Gastrocnemius medialis (tissue), 4 donors: ENCODE measurements around the gene SUPT5H. TPM values are rescaled to one million over a fixed set of nuclear protein-coding genes. Genes with fewer than 3 reads are reported as not detected.

Experiments used
- ATAC-seq, 2 donors: fragments of 150-250 bp; one replicate each; pipeline ENCODE4 v1.9.1; 2016
- DNase-seq, 2 donors: peaks; one replicate each; pipeline ENCODE4 v3.0.0-alpha.2; 2019
- H3K27ac ChIP-seq, 4 donors: fragments of 200-600 bp; sonication (generic); 1 replicate in 1 of 4; 2 replicates in 3 of 4; pipeline ENCODE4 v1.5.1; 2016 to 2018; ENCODE audit warnings: mild to moderate bottlenecking in 2 of 4, moderate library complexity in 1 of 4
- H3K27me3 ChIP-seq, 3 donors: fragments of 200-600 bp; sonication (generic) in 2 of 3; 1 replicate in 1 of 3; 2 replicates in 2 of 3; pipeline versions ENCODE4 v1.5.1 to v1.6.0; 2016 to 2019; ENCODE audit warnings: mild to moderate bottlenecking in 1 of 3, moderate library complexity in 1 of 3
- H3K36me3 ChIP-seq, 2 donors: fragments of 200-600 bp; sonication (generic) in 1 of 2; one replicate each; pipeline ENCODE4 v1.5.1; 2017 to 2018
- H3K4me1 ChIP-seq, 2 donors: fragments of 200-600 bp; sonication (generic) in 1 of 2; one replicate each; pipeline ENCODE4 v1.5.1; 2016 to 2017; ENCODE audit warnings: mild to moderate bottlenecking in 2 of 2
- H3K4me3 ChIP-seq, 4 donors: fragments of 200-600 bp; sonication (generic) in 3 of 4; 1 replicate in 1 of 4; 2 replicates in 3 of 4; pipeline ENCODE4 v1.5.1; 2016 to 2019; ENCODE audit warnings: mild to moderate bottlenecking in 2 of 4
- H3K9me3 ChIP-seq, 3 donors: fragments of 200-600 bp; sonication (generic) in 2 of 3; 1 replicate in 1 of 3; 2 replicates in 2 of 3; pipeline ENCODE4 v1.5.1; 2016 to 2019
- POLR2A ChIP-seq, 2 donors: fragments of 450-650 bp; IDR thresholded peaks; one replicate each; pipeline ENCODE4 v1.6.1; 2017; ENCODE audit warnings: antibody characterized with exemption in 2 of 2, mild to moderate bottlenecking in 2 of 2, moderate library complexity in 2 of 2
- in situ Hi-C, 4 donors: fragments of 200-750 bp; cut with MboI; loops; one replicate each; pipeline versions ENCODE4 v1.15.0 to v1.8.0; 2017; ENCODE audit warnings: low sequenced_read_pairs in 4 of 4
- intact Hi-C: fragments of 100-400 bp; cut with DNase I; formaldehyde crosslinking; loops from one replicate; pipeline ENCODE4 v1.15.1; 2023; ENCODE audit warnings: low total_unique reads
- total RNA-seq, 4 donors: library from RNA; depleted of rRNA; stranded (reverse); fragments of >200 nt; gene quantifications; one replicate each; pipeline versions ENCODE4 v1.1.0 to v1.2.3, GENCODE V29; 2016
- TF ChIP-seq, protein P1 (sequence below), 5 experiments: fragments of 450-650 bp in 3 of 5; fragments of 200-600 bp in 2 of 5; sonication (generic) in 2 of 5; IDR thresholded peaks in 4 of 5; conservative IDR thresholded peaks in 1 of 5; 1 replicate in 4 of 5; 2 replicates in 1 of 5; pipeline ENCODE4 v1.5.1; 2016 to 2019; ENCODE audit warnings: antibody characterized with exemption in 5 of 5, mild to moderate bottlenecking in 3 of 5, moderate library complexity in 3 of 5

The SUPT5H gene
- total RNA-seq, 4 donors from 2014 or later: 60.7 to 148 (median 108) TPM

DNA sequence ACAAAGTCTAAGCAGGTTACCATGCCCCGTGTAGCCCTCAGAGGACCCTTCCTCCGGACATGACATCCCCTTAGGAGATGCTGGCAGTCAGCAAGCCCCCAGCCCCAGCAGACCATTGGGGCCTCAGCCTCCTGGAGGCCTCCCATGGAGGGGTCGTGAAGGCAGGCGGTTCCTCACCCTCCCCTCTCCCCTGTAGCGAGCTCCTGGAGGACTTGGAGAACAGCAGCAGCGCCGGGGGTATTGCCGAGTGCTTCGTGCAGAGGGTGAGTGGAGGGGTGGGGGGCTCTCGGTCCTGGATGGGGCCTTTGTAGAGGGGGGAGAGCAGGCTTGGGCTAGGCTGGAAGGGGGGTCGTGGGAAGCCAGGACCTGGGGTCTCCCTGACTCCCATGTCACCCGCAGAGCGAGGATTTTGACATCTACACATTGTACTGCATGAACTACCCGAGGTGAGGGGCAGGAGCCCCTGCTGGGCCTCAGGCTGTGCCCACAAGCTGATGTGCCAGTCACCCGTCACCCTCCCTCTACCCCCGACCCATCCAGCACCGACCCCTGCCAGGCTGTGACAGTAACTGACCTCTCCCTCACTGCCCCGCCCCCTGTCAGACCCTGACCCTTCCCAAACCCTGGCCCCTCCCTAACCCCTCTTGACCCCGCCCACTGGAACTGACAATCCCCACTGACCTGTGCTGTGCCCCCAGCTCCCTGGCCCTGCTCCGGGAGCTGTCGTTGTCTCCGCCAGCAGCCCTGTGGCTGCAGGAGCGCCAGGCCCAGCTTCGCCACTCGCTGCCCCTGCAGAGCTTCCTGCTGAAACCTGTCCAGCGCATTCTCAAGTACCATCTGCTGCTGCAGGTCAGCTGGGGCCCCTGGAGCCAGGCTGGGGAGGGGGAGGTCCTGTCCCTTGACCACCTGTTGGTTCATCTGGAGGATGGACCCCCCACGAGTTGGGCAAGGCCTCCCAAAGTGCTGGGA is 28.9 kb upstream of the SUPT5H start:
- Histone ChIP-seq H3K36me3 (no peaks in the 10 kb centered on the region), H3K9me3 (no peaks in the 10 kb centered on the region), H3K4me3 (no peak overlapping the region), H3K4me1 (peaks cover 2 to 3% of the 10 kb centered on the region in 2 donors), H3K27ac (no peak overlapping the region), H3K27me3 (no peaks in the 10 kb centered on the region)
- DNase-seq (no peak), ATAC-seq (no peak)
- no peak for TF ChIP-seq POLR2A (IDR thresholded peaks at IDR 0.05)
- TF ChIP-seq, protein P1, sequence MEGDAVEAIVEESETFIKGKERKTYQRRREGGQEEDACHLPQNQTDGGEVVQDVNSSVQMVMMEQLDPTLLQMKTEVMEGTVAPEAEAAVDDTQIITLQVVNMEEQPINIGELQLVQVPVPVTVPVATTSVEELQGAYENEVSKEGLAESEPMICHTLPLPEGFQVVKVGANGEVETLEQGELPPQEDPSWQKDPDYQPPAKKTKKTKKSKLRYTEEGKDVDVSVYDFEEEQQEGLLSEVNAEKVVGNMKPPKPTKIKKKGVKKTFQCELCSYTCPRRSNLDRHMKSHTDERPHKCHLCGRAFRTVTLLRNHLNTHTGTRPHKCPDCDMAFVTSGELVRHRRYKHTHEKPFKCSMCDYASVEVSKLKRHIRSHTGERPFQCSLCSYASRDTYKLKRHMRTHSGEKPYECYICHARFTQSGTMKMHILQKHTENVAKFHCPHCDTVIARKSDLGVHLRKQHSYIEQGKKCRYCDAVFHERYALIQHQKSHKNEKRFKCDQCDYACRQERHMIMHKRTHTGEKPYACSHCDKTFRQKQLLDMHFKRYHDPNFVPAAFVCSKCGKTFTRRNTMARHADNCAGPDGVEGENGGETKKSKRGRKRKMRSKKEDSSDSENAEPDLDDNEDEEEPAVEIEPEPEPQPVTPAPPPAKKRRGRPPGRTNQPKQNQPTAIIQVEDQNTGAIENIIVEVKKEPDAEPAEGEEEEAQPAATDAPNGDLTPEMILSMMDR (IDR thresholded peaks at IDR 0.05 in 4 of 5, conservative IDR thresholded peaks at IDR 0.05 in 1 of 5): no peak
- in situ Hi-C loops (no loop called here), intact Hi-C loops (loop anchor here (10.0 kb wide), 1 partner anchor 418 kb away; the partner anchor contains the start of gene DYRK1B)

DNA sequence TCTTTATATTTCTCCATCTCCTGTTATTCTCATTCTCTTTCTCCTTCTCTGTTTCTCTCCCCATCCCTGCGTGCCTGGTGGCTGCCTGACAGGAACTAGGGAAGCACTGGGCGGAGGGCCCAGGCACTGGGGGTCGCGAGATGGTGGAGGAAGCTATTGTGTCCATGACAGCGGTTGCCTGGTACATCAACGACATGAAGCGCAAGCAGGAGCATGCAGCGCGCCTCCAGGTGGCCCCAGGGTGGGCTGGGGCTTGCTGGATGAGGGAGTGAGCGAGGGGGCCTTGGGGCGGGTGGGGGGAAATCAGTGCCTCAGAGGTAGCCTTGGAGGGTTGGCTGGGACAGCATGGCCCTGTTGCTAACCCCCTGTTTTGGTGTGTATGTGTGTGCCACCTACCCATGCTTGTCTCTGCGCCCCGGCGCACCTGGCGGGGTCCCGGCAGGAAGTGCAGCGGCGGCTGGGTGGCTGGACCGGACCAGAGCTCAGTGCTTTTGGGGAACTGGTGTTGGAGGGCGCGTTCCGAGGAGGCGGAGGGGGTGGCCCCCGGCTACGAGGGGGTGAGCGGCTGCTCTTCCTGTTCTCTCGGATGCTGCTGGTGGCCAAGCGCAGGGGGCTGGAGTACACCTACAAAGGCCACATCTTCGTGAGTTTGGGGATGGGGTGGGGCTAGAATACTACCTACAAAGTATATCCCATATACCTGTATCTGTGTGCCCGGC is 27.8 kb upstream of the SUPT5H start:
- ATAC-seq (no peak), DNase-seq (no peak)
- Histone ChIP-seq H3K9me3 (no peaks in the 10 kb centered on the region), H3K36me3 (no peaks in the 10 kb centered on the region), H3K4me3 (no peak overlapping the region), H3K27me3 (no peaks in the 10 kb centered on the region), H3K27ac (no peak overlapping the region), H3K4me1 (no peaks in the 10 kb centered on the region)
- in situ Hi-C loops: no loop called here
- TF ChIP-seq, protein P1 (IDR thresholded peaks at IDR 0.05 in 4 of 5, conservative IDR thresholded peaks at IDR 0.05 in 1 of 5): no peak
- no peak for TF ChIP-seq POLR2A (IDR thresholded peaks at IDR 0.05)
- intact Hi-C loops: loop anchor here (10.0 kb wide), 1 partner anchor 417 kb away; the partner anchor contains the start of gene DYRK1B

DNA sequence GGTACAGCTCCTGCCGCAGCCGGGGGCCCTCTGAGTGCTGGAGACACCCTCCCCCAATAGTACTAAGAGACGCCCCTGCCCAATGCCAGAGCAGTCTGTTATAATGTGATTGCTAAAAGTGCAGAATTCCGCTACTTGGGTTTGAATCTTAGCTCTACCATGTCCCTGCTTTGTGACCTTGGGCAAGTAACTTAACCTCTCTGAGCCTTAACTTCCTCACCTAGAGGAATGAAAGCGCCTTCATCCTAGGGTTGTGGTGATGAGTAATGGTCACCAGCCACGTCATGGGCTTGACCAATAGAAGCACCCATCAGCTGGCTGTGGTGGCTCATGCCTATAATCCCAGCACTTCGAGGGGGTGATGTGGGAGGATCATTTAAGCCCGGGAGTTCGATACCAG is 26.4 kb upstream of the SUPT5H start:
- intact Hi-C loops: loop anchor here (10.0 kb wide), 1 partner anchor 416 kb away; the partner anchor contains the start of gene DYRK1B

DNA sequence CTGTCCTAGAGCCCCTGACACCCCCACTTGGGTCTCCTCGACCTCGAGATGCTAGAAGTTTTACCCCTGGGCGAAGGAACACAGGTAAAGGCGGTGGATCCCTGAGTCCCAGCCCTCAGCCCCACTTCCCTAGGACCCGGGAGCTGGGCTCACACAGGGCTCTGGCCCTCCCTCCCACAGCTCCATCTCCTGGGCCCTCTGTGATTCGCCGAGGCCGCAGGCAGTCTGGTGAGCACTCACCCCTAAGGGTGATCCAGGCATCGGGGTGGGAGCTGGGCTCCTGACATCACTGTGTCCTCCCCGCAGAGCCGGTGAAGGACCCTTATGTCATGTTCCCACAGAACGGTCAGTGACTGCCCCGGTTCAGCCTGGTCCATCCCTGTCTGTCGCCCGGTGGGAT is 24.6 kb upstream of the SUPT5H start:
- Histone ChIP-seq H3K4me3 (no peak overlapping the region), H3K4me1 (no peaks in the 10 kb centered on the region), H3K9me3 (no peaks in the 10 kb centered on the region), H3K27me3 (no peaks in the 10 kb centered on the region), H3K27ac (no peak overlapping the region), H3K36me3 (no peaks in the 10 kb centered on the region)
- TF ChIP-seq, protein P1 (IDR thresholded peaks at IDR 0.05 in 4 of 5, conservative IDR thresholded peaks at IDR 0.05 in 1 of 5): no peak
- TF ChIP-seq POLR2A (IDR thresholded peaks at IDR 0.05): no peak
- DNase-seq (no peak), ATAC-seq (no peak)
- in situ Hi-C loops (no loop called here), intact Hi-C loops (no loop called here)

More for the DNA sequence above, 26.4 kb upstream of the SUPT5H start:
- in situ Hi-C loops: no loop called here
- H3K36me3 ChIP-seq: no peaks in the 10 kb centered on the region
- no peaks in the 10 kb centered on the region for H3K4me1 ChIP-seq
- no peak for TF ChIP-seq POLR2A (IDR thresholded peaks at IDR 0.05)
- TF ChIP-seq, protein P1 (IDR thresholded peaks at IDR 0.05 in 4 of 5, conservative IDR thresholded peaks at IDR 0.05 in 1 of 5): no peak
- H3K9me3 ChIP-seq: no peaks in the 10 kb centered on the region
- ATAC-seq (no peak), DNase-seq (no peak)
- H3K27ac ChIP-seq: no peak overlapping the region
- H3K4me3 ChIP-seq: no peak overlapping the region
- no peaks in the 10 kb centered on the region for H3K27me3 ChIP-seq
